ENCODE results near the gene DNER. TPM values are rescaled to one million over a fixed set of nuclear protein-coding genes. Genes with fewer than 3 reads are reported as not detected.
"Not testable (repeated sequence)": the region's sequence is repeated elsewhere in the genome, so short reads cannot be mapped to it uniquely, and the experiment has no call there.

The DNER gene
- total RNA-seq, 1 experiment from 2014 or later: 88.7 TPM

DNA sequence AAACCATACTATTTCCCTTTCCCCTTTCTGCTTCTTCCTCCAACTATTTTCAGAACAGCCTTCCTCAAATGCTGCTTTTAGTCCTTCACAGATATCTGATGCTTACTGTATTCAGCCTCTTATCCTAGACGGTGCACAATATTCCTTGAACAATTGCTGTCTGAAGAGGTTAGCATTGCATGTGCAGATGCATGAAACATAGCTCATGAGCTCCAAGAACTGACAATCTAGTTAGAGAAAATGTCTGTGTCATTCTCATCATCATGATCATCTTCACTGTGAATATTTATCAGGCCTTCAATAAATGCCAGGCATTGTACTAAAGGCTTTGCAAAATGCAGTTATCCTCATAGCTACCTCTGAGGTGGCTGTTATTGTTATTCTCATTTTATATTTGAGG is 190.7 kb downstream of the DNER start:
- Histone ChIP-seq H3K4me3 (no peak overlapping the region), H3K27me3 (no peaks in the 10 kb centered on the region), H3K36me3 (no peaks in the 10 kb centered on the region), H3K9me3 (no peaks in the 10 kb centered on the region)
- DNase-seq: no peak

DNA sequence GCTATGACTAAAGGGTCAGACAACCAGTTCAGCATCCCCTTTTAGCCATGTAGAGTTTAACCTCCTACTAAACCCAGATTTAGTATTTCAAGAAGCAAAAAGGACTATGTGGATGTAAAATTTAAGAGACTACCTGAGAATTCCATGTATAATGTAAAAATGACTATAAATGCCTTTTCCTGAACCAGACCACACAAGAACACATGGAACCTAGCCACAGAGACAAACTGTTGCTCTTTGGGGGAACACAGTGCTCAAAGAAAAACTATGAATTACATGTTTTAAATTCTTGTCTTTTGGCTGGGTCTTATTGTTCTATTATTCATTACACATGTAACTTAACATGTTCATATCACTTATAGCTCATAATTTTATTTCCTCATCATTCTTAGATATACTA is 192.8 kb downstream of the DNER start:
- Histone ChIP-seq H3K27me3 (no peaks in the 10 kb centered on the region), H3K4me3 (no peak overlapping the region), H3K36me3 (no peaks in the 10 kb centered on the region), H3K9me3 (no peaks in the 10 kb centered on the region)
- DNase-seq: no peak

DNA sequence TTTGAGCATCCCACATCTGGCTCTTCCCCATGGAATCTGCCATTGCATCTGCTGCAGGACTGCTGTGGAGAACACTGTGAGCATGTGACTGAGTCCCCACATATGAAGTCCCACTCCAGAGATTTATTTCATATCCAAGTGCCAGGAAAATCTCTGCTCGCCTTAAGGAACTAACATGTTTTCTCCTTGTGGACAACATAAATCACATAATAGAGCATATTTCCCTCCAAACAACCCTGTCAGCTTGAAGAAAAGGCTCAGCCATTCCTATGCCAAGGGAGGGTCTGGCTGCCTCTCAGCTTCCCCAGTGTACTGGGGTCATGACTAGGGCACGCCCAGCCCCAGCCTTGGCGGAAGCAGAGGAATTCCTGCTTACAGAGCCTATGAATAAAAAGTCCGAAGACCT is 193.7 kb downstream of the DNER start:
- no peaks in the 10 kb centered on the region for H3K9me3 ChIP-seq
- no peak overlapping the region for H3K4me3 ChIP-seq
- H3K27me3 ChIP-seq: no peaks in the 10 kb centered on the region
- DNase-seq: peak; percentile 15
- no peaks in the 10 kb centered on the region for H3K36me3 ChIP-seq

DNA sequence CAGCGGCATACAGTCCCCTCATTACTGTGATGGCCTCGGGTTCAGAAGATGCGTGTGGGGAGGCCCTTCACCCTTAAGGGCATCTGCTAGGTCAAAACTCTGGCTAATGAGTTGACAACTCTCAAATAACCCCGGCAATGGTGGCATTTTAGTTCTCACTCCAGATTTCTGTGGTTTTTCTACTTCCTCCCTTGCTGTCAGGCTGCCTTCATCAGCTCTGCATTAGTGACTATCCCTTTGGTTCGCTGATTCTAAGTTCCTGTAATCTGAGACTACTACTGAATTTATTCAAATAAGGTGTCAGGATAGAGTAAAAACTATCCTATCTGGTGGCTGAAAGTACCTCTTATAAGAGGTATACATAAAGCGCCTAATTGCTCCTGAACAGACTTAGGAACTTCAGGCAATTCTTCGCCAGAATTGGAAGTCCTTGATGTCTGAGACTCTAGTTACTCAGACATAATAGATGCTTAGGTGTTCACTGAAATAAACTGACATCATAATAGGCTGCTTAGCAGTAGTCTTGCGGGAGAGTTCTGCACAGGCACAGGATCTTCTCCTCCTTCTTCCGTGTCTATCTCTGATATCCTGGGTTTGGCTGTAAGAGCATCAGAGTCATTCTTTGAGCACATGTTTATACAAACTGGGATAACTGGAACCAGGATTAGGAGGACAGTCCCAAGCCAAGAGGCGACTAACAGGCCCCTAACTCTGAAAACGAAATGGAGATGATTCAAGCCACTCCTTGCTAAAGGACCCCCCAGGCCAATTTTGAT is 194.5 kb downstream of the DNER start:
- no peaks in the 10 kb centered on the region for H3K9me3 ChIP-seq
- H3K27me3 ChIP-seq: no peaks in the 10 kb centered on the region
- no peak overlapping the region for H3K4me3 ChIP-seq
- no peaks in the 10 kb centered on the region for H3K36me3 ChIP-seq
- DNase-seq: peak; percentile 6

DNA sequence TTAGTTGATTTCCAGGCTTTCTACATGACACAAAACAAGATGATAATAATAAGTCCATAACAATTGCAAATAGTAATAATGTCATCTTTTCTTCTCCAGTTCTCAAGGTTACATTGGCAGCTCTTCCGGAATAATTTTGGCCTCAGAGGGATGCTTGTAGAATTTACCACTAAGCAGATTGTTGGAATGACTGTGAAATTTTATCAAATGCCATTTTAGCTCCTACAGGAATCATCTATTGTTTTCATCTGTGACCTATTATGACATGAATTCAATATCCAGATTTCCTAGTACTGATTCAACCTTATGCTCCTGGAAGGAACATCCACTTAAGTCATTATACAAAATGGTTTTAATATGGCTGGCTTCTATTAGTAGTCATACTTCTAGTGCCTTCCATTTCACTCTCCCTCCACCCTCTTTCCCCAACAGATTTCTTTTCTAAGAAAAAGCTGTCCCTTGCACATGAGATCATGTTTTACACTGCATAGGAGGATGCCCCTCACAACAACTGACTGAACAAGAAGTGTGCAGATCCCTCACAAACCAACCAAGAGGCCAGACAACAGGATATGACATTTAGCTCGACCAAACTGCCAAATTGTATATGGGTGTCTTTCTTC is 200.0 kb downstream of the DNER start:
- no peaks in the 10 kb centered on the region for H3K9me3 ChIP-seq
- no peak for DNase-seq
- no peaks in the 10 kb centered on the region for H3K27me3 ChIP-seq
- no peak overlapping the region for H3K4me3 ChIP-seq
- H3K36me3 ChIP-seq: no peaks in the 10 kb centered on the region

DNA sequence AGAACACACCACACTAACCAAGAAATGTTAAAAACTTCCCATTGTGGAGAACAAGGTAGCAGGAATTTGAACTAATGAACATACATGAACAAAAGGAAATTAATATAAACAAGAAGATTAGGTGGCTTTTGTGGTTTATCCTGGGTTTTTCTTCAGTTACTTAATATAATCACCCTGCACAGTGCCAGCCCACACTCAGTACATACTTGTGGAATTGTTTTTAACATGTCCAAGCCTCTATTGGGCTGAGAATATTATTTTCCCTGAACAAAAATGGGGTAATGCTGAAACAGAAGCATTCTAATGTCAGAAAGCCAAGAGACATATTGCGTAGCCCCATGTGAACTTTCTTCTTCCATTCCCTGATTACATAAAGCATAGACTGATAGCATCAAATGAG is 202.8 kb downstream of the DNER start:
- no peaks in the 10 kb centered on the region for H3K27me3 ChIP-seq
- no peak overlapping the region for H3K4me3 ChIP-seq
- peaks cover 5% of the 10 kb centered on the region for H3K36me3 ChIP-seq
- DNase-seq: no peak
- no peaks in the 10 kb centered on the region for H3K9me3 ChIP-seq

DNA sequence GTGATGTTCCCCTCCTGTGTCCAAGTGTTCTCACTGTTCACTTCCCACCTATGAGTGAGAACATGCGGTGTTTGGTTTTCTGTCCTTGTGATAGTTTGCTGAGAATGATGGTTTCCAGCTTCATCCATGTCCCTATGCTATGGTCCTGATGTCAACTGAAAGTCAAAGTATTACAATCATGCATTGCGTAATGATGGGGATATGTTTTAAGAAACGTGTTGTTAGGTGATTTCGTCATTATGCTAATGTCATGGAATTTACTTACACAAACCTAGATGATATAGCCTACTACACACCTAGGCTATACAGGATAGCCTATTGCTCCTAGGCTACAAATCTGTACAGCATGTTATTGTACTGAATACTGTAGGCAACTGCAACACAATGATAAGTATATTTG is 207.7 kb downstream of the DNER start:
- H3K27me3 ChIP-seq, H3K9me3 ChIP-seq, H3K4me3 ChIP-seq, H3K36me3 ChIP-seq, DNase-seq: not testable (repeated sequence)

DNA sequence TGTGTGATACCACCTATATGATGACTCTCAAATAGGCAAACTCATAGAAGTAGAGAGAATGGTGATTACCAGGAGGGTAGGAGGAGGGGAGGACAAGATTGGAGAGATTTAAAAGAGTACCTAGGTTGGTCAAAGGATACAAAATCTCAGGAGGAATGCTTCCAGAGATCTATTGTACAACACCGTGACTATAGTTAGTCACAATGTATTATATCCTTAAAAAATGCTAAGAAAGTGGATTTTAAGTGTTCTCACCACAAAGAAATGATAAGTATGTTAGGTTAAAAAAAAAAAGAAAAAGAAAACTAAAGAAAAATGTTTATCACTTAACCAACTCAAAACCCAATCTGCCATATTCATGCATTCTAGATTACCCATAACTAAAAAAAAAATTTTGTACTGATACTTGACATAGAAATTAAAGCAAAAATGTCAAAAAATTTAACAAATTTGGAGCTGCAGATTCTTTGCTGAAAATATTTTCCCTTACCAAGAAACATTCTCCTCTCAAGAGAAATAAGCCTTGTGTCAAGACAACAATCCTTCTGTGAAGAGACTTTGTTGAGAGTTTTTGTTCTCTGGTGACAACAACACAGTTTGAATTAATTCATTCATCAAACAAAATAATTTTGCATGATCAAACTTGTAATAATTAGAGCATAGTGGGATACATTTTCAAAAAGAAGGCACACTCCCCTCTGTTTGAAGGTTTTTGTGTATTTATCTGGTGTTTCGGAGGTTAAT is 213.1 kb downstream of the DNER start:
- Histone ChIP-seq H3K4me3 (no peak overlapping the region), H3K27me3 (no peaks in the 10 kb centered on the region), H3K36me3 (no peaks in the 10 kb centered on the region), H3K9me3 (0 out of 2 replicates have a peak, but pooled peaks cover 2% of the 10 kb centered on the region)
- DNase-seq: no peak

DNA sequence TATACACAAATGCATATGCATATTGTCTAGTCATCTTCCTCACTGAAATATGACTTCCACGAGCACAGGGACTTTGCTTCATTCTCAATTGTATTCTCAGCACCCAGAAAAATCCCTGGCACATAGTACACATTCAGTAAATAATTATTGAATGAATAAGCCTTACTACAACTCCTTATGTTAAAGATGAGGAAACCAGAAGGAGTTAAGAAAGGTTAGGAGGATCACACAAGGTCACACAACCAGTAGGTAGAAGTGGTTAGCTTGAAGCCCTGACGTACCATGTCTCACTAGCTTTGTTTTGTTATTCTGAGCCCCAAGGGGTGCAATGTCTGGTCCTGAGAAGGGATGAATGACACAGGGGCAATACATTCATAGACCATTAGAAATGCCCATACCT is 222.3 kb downstream of the DNER start:
- peaks cover 5% of the 10 kb centered on the region; the same call in 1 of the 2 replicates for H3K9me3 ChIP-seq
- H3K36me3 ChIP-seq: no peaks in the 10 kb centered on the region; the same call in 1 of the 2 replicates
- H3K4me3 ChIP-seq: no peak overlapping the region
- peak; percentile 14 for DNase-seq
- no peaks in the 10 kb centered on the region for H3K27me3 ChIP-seq

DNA sequence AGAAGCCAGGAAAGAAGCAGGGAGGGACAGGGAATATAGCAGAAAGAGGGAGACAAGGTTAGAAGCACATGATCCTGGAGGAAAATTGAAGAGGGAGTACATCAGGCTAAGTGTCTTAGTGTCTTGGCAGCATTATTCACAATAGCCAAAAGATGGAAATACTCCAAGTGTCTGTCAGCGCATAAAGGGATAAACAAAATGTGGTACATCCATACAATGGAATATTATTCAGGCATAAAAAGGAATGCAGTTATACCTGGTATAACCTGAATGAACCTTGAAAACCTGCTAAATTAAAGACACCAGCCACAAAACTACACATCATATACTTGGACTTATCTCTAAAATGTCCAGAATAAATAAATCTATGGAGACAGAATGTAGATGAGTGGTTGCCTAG is 224.2 kb downstream of the DNER start:
- peaks cover 5% of the 10 kb centered on the region; the same call in 1 of the 2 replicates for H3K9me3 ChIP-seq
- DNase-seq: no peak
- no peaks in the 10 kb centered on the region for H3K27me3 ChIP-seq
- H3K36me3 ChIP-seq: no peaks in the 10 kb centered on the region; the same call in 1 of the 2 replicates
- H3K4me3 ChIP-seq: no peak overlapping the region

DNA sequence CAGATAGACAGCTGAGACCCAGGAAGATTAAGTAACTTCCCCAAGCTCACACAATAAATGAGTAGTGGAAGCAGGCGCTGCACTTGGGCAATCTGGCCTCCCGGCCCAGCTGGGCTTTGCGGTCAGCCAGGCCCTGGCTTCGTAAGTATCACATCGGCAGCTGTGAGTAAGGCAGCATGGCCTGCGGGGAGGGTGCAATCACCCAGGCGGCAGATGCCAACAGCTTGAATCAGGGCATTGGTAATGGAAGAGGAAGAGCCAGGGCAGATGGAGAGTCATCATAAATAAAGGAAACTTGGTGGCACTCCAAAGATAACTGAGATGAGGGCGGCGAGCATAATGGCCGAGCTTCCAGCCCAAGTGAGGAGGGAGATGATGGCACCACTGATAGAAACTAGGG is 225.3 kb downstream of the DNER start:
- H3K36me3 ChIP-seq: no peaks in the 10 kb centered on the region; the same call in 1 of the 2 replicates
- H3K9me3 ChIP-seq: peaks cover 5% of the 10 kb centered on the region; the same call in 1 of the 2 replicates
- peak; percentile 99 for DNase-seq
- H3K27me3 ChIP-seq: no peaks in the 10 kb centered on the region
- H3K4me3 ChIP-seq: 0 out of 2 replicates have a peak overlapping the region, but pooled peaks have one; percentile 13

DNA sequence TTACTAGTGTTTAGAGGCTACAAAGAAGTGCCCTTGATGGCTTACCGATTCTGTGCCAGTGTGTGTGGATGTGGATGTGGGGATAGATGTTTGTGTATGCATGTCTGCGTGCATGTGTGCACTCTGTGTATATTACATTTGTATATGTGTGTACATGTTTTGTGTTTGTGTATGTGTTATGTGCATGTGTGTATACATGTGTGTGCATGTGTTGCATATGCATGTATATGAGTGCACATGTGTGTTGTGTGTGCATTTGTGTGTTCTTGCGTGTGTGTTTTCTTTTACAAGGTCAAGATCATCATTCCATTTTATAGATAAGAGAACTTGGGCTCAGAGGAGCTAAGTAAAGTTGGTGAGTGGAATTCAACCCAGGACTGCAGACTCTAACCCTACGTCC is 226.1 kb downstream of the DNER start:
- Histone ChIP-seq H3K4me3 (no peak overlapping the region), H3K27me3 (no peaks in the 10 kb centered on the region), H3K9me3 (peaks cover 5% of the 10 kb centered on the region; the same call in 1 of the 2 replicates), H3K36me3 (no peaks in the 10 kb centered on the region; the same call in 1 of the 2 replicates)
- DNase-seq: no peak

DNA sequence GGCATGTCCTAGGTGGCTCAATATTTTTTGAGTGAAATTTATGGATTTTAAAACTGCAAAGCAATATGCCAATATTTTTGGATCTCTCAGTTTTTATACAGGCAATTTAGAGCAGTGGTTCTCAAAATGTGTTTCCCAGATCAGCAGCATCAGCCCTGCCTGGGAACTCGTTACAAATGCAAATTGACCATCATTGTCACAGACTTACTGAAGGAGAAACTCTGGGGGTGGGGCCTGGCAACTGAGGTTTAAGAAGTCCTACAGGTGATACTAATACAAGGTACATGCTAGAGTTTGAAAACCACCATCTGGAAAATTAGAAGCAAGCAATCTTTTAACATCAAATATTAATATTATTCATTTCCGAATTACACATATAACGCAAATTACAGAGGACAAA is 227.7 kb downstream of the DNER start:
- no peaks in the 10 kb centered on the region for H3K27me3 ChIP-seq
- H3K4me3 ChIP-seq: no peak overlapping the region
- DNase-seq: no peak
- no peaks in the 10 kb centered on the region; the same call in 1 of the 2 replicates for H3K36me3 ChIP-seq
- H3K9me3 ChIP-seq: peaks cover 5% of the 10 kb centered on the region; the same call in 1 of the 2 replicates

DNA sequence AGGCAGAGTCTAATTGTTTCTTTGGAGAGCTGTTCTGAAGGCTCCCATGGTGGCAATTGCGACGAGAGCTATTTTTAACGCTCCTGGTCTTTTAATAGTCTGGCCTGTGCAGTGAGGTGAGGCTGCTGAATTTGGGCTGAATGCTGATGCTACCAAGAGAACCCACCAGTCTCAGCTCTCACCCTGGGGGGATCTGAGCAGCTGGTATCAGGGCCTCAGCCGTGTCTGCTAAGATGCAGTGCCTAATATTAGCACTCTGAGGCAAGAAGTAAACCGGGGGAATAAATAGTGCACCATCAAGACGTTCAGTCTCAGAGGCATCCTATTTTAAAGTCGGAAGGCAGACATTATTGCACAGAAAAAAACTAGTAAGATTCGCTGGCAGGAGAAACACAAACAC is 228.5 kb downstream of the DNER start:
- H3K9me3 ChIP-seq: peaks cover 5% of the 10 kb centered on the region; the same call in 1 of the 2 replicates
- no peak overlapping the region for H3K4me3 ChIP-seq
- DNase-seq: no peak
- no peaks in the 10 kb centered on the region for H3K27me3 ChIP-seq
- no peaks in the 10 kb centered on the region; the same call in 1 of the 2 replicates for H3K36me3 ChIP-seq

DNA sequence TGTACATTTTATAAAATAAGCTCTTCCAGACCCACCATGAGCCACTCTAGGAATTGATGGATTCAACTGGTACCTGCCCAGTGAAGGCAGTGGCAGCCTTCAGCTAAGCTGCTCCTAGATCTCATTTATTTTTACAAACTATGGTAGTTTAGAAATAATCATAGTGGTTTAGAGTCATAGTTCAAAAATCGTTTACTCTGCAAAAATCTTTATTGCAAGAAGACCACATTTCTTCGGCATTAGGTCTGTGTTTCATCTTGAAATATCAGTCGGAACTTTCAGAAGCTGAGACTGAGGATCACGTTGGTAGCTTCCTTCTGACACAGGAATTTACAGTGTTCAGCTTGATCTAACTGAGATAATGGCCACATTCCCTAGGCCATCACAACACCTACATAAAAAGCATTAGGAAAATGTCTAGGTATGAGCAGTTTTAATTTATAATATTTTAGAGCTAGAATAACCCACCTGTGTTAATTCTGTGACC is 237.0 kb downstream of the DNER start:
- Histone ChIP-seq H3K36me3 (no peaks in the 10 kb centered on the region), H3K27me3 (no peaks in the 10 kb centered on the region), H3K4me3 (no peak overlapping the region), H3K9me3 (no peaks in the 10 kb centered on the region)
- DNase-seq: no peak

DNA sequence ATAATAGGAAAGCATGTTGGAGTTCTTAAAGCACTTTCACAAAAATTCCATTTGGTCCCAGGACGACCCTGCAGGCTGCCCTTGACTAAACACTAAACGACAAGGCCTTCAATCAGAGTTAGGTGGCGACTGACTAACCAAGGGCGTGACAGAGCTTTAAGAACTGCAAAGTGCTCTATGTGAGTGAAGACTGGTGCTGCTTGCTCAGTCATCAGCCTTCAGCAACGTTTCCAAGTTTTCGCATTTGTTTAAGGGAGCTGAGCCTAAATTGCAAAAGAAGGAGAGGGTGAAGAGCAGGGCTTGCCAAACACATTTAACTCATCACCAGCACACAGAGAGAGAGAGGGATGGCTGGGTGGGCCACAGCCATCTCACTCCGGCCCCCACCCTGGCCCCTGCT is 238.6 kb downstream of the DNER start:
- 0 out of 2 replicates have a peak, but pooled peaks cover 3% of the 10 kb centered on the region for H3K36me3 ChIP-seq
- no peaks in the 10 kb centered on the region for H3K27me3 ChIP-seq
- no peak overlapping the region for H3K4me3 ChIP-seq
- no peaks in the 10 kb centered on the region for H3K9me3 ChIP-seq
- DNase-seq: no peak

DNA sequence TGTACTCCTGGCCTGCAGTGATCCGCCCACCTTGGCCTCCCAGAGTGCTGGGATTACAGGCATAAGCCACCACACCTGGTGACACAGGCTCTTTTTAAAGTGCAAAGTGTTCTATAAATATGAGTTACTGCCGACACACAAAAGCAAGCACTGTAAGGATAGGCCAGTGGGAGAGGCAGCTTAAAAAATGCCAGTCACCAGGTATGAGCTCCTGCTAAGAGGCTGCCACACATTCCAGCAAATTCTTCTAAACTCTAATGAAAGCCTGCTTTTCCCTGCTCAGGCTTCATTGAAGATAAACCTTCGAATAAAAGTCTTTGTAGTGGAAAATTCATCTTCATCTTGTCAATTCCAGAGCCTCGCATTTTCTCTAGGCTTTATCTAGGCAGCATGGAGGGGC is 240.2 kb downstream of the DNER start:
- Histone ChIP-seq H3K4me3 (no peak overlapping the region), H3K27me3 (no peaks in the 10 kb centered on the region), H3K9me3 (no peaks in the 10 kb centered on the region), H3K36me3 (0 out of 2 replicates have a peak, but pooled peaks cover 3% of the 10 kb centered on the region)
- DNase-seq: no peak

All from MG63 (cell line).